Liver (tissue), 3 donors: ENCODE data around the gene CWC25.

Experiments used
- ATF3 ChIP-seq: IDR thresholded peaks from 2 replicates; pipeline ENCODE4 v1.6.1; 2016; ENCODE audit warnings: antibody characterized with exemption
- EGR1 ChIP-seq, 2 donors: IDR thresholded peaks; 2 replicates each; pipeline ENCODE4 v1.6.1; 2016 to 2018; ENCODE audit warnings: antibody characterized with exemption in 2 of 2, low read depth in 2 of 2
- FOXA2 ChIP-seq: IDR thresholded peaks from 2 replicates; pipeline ENCODE4 v1.6.1; 2016; ENCODE audit warnings: antibody characterized with exemption
- HNF4A ChIP-seq, 2 donors: conservative IDR thresholded peaks; 2 replicates each; pipeline ENCODE4 v1.6.1; 2016; ENCODE audit warnings: antibody characterized with exemption in 2 of 2, mild to moderate bottlenecking in 2 of 2
- JUND ChIP-seq, 2 donors: IDR thresholded peaks; 2 replicates each; pipeline ENCODE4 v1.6.1; 2016; ENCODE audit warnings: antibody characterized with exemption in 2 of 2
- RAD21 ChIP-seq, 2 donors: IDR thresholded peaks; 2 replicates each; pipeline ENCODE4 v1.6.1; 2016; ENCODE audit warnings: antibody characterized with exemption in 2 of 2, mild to moderate bottlenecking in 2 of 2
- SP1 ChIP-seq: IDR thresholded peaks from 2 replicates; pipeline ENCODE4 v1.6.1; 2018; ENCODE audit warnings: antibody characterized with exemption, mild to moderate bottlenecking
- TAF1 ChIP-seq: conservative IDR thresholded peaks from 2 replicates; pipeline ENCODE4 v1.6.1; 2016; ENCODE audit warnings: antibody characterized with exemption, mild to moderate bottlenecking
- YY1 ChIP-seq: IDR thresholded peaks from 2 replicates; pipeline ENCODE4 v1.6.1; 2016; ENCODE audit warnings: antibody characterized with exemption, mild to moderate bottlenecking
- TF ChIP-seq, protein P1 (sequence below): fragments of 150-350 bp; IDR thresholded peaks from 2 replicates; pipeline ENCODE4 v1.5.1; 2017; ENCODE audit warnings: improper control_type of control experiment, low read depth, low read length; ENCODE audit not compliant: missing input control
- TF ChIP-seq, protein P2 (sequence below): IDR thresholded peaks from 2 replicates; pipeline ENCODE4 v1.6.1; 2016; ENCODE audit warnings: antibody characterized with exemption, mild to moderate bottlenecking
- donor health status: healthy.
- donor health status: healthy.

DNA sequence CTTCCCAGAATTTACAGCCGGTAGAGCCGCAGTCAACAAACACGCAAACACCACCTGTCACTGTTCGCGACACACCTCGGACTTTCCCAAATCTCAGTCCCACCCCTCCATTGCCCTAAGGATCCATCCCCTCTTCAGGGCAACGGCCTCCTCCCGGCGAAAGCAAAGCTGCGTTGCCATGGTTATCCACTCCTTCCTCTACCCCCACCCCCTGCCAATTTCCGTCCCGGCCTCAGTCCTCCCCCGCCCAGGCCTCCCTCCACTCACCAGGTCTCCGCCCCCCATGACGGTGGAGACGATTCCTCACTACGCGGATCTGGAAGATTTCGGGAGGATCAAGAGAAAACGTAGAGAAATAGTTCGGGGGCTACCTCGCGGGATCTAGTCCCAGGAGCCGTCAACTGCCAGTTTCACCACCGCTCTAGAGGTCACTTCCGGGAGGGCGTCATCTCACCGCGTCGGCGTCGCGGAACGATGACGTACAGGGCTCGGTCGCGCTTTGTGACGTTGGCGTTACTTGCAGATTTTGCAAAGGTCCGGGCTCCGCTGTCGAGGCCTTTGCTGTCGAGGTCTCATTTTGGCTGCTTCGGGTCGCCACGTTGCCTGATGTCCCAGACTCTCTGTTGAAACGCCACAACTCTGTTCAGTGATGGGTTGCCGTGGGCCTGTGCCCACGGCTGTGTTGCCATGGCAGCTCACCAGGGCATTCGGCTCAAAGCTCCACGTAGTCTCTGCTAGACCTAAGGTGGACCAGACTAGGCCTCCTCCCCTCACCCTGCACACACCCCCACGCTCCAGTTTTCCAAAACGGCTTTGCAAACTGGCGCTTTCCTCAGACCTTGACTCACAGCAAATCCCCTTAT is at the start of gene CWC25:
- TF ChIP-seq, protein P1, sequence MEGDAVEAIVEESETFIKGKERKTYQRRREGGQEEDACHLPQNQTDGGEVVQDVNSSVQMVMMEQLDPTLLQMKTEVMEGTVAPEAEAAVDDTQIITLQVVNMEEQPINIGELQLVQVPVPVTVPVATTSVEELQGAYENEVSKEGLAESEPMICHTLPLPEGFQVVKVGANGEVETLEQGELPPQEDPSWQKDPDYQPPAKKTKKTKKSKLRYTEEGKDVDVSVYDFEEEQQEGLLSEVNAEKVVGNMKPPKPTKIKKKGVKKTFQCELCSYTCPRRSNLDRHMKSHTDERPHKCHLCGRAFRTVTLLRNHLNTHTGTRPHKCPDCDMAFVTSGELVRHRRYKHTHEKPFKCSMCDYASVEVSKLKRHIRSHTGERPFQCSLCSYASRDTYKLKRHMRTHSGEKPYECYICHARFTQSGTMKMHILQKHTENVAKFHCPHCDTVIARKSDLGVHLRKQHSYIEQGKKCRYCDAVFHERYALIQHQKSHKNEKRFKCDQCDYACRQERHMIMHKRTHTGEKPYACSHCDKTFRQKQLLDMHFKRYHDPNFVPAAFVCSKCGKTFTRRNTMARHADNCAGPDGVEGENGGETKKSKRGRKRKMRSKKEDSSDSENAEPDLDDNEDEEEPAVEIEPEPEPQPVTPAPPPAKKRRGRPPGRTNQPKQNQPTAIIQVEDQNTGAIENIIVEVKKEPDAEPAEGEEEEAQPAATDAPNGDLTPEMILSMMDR: no peak
- peak; percentile 77 for TF ChIP-seq ATF3
- peak in 1 of 2 donors; percentile 44 for TF ChIP-seq JUND (IDR thresholded peaks at IDR 0.05)
- TF ChIP-seq TAF1: no peak
- peak; percentile 77 for TF ChIP-seq SP1
- no peak for TF ChIP-seq FOXA2
- TF ChIP-seq RAD21 (IDR thresholded peaks at IDR 0.05): peak in 1 of 2 donors; percentile 20
- peak; percentile 82 for TF ChIP-seq YY1
- peak in 1 of 2 donors; percentile 35 for TF ChIP-seq HNF4A (conservative IDR thresholded peaks at IDR 0.05)
- TF ChIP-seq, protein P2, sequence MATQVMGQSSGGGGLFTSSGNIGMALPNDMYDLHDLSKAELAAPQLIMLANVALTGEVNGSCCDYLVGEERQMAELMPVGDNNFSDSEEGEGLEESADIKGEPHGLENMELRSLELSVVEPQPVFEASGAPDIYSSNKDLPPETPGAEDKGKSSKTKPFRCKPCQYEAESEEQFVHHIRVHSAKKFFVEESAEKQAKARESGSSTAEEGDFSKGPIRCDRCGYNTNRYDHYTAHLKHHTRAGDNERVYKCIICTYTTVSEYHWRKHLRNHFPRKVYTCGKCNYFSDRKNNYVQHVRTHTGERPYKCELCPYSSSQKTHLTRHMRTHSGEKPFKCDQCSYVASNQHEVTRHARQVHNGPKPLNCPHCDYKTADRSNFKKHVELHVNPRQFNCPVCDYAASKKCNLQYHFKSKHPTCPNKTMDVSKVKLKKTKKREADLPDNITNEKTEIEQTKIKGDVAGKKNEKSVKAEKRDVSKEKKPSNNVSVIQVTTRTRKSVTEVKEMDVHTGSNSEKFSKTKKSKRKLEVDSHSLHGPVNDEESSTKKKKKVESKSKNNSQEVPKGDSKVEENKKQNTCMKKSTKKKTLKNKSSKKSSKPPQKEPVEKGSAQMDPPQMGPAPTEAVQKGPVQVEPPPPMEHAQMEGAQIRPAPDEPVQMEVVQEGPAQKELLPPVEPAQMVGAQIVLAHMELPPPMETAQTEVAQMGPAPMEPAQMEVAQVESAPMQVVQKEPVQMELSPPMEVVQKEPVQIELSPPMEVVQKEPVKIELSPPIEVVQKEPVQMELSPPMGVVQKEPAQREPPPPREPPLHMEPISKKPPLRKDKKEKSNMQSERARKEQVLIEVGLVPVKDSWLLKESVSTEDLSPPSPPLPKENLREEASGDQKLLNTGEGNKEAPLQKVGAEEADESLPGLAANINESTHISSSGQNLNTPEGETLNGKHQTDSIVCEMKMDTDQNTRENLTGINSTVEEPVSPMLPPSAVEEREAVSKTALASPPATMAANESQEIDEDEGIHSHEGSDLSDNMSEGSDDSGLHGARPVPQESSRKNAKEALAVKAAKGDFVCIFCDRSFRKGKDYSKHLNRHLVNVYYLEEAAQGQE: peak; percentile 72
- TF ChIP-seq EGR1 (IDR thresholded peaks at IDR 0.05; ENCODE audit: low read depth in 2 of 2): peak; percentile 48 to 53
